ENCODE results near the gene OR10G3. TPM values are rescaled to one million over a fixed set of nuclear protein-coding genes. Genes with fewer than 3 reads are reported as not detected.

The OR10G3 gene
- total RNA-seq, 2 donors from 2014 or later = not detected

DNA sequence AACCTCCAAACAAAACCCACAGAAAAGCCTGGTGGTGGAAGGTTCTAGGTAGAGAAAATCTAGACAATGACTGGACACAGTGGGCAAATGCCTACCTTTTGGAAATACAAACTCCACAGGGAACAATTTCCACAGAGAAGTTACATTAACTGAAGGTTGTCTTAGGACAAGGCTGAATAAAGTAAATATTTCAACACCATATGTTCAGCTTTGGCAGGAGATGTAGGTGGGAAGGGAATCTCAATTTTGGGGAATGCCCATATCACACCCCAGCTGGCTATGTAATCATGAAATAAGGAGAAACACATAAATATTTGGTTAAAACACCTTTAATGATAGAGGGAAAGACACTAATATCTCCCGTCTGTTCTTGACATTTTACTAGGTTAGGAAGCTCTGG, 59.1 kb downstream of the OR10G3 start:
- intact Hi-C loops (cut with DNase I) = no loop called here
- no peak overlapping the region for H3K4me3 ChIP-seq
- H3K27me3 ChIP-seq (replicated peaks; ENCODE audit: insufficient read depth) = no peaks in the 10 kb centered on the region
- DNase-seq (ENCODE audit: low spot score) = no peak
- TF ChIP-seq POLR2AphosphoS5 (IDR thresholded peaks at IDR 0.05) (no peak), POLR2A (IDR thresholded peaks at IDR 0.05) (no peak)
- TF ChIP-seq, protein P1, sequence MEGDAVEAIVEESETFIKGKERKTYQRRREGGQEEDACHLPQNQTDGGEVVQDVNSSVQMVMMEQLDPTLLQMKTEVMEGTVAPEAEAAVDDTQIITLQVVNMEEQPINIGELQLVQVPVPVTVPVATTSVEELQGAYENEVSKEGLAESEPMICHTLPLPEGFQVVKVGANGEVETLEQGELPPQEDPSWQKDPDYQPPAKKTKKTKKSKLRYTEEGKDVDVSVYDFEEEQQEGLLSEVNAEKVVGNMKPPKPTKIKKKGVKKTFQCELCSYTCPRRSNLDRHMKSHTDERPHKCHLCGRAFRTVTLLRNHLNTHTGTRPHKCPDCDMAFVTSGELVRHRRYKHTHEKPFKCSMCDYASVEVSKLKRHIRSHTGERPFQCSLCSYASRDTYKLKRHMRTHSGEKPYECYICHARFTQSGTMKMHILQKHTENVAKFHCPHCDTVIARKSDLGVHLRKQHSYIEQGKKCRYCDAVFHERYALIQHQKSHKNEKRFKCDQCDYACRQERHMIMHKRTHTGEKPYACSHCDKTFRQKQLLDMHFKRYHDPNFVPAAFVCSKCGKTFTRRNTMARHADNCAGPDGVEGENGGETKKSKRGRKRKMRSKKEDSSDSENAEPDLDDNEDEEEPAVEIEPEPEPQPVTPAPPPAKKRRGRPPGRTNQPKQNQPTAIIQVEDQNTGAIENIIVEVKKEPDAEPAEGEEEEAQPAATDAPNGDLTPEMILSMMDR (IDR thresholded peaks at IDR 0.05) = no peak
- no peak overlapping the region for H3K27ac ChIP-seq
- no peaks in the 10 kb centered on the region for H3K9me3 ChIP-seq
- no peaks in the 10 kb centered on the region for H3K4me1 ChIP-seq (replicated peaks)
- H3K36me3 ChIP-seq = no peaks in the 10 kb centered on the region
- 96% methylated on average over 1 of the region's 1 CpG for WGBS

DNA sequence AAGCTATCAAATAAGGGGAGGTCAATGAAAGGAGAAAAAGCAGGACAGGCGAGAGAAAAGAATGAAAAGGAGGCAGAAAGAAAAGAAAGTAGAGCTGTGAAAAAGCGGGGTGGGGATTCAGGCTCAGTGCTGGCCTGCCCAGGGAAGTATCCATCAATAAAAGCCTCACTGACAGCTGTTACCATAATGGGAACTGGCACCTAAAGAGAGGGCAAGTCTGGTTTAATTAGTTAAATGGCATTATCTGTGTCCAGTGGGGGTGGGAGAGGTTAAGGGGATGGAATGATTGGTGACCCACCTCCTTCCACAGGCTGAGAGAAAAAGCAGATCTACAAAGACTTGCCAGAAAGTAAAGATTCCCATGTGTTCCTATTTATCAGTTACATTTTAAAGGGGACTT, 61.2 kb downstream of the OR10G3 start:
- 76% methylated on average over 2 of the region's 2 CpGs for WGBS

More for the DNA sequence above, 61.2 kb downstream of the OR10G3 start:
- no peak for DNase-seq (ENCODE audit: low spot score)
- intact Hi-C loops (cut with DNase I) = no loop called here
- H3K27ac ChIP-seq = no peak overlapping the region
- H3K4me1 ChIP-seq (replicated peaks) = no peaks in the 10 kb centered on the region
- no peak overlapping the region for H3K4me3 ChIP-seq
- no peaks in the 10 kb centered on the region for H3K9me3 ChIP-seq
- TF ChIP-seq, protein P1 (IDR thresholded peaks at IDR 0.05) = no peak
- no peak for TF ChIP-seq POLR2A (IDR thresholded peaks at IDR 0.05)
- no peak for TF ChIP-seq POLR2AphosphoS5 (IDR thresholded peaks at IDR 0.05)
- no peaks in the 10 kb centered on the region for H3K27me3 ChIP-seq (replicated peaks; ENCODE audit: insufficient read depth)
- H3K36me3 ChIP-seq = no peaks in the 10 kb centered on the region

Other genes starting within 250 kb of the OR10G3 start
- gene SUPT16H, start 196.1 kb downstream of the OR10G3 start, total RNA-seq = 10 to 100 TPM; 50.3 to 83.2 TPM
- 10 to 100 TPM; 63.6 to 67.0 TPM for gene CHD8, start 124.0 kb downstream of the OR10G3 start, total RNA-seq
- 10 to 100 TPM; 25.1 to 35.9 TPM for gene RAB2B, start 103.1 kb downstream of the OR10G3 start, total RNA-seq
- 10 to 100 TPM; 53.2 to 58.2 TPM for gene TOX4, start 102.9 kb downstream of the OR10G3 start, total RNA-seq
- 10 to 100 TPM; 48.3 to 71.5 TPM for gene METTL3, start 68.7 kb downstream of the OR10G3 start, total RNA-seq
- 10 to 100 TPM in 1 of 2 donors, 1 to 10 TPM in 1; 8.1 to 10.2 TPM for gene SALL2, start 53.7 kb downstream of the OR10G3 start, total RNA-seq
- gene OR10G2, start 54.9 kb upstream of the OR10G3 start, total RNA-seq = not detected
- not detected for gene OR4E2, start 73.8 kb upstream of the OR10G3 start, total RNA-seq
- gene OR4E1, start 93.7 kb upstream of the OR10G3 start, total RNA-seq = not detected